Stimulated activated CD8-positive, alpha-beta memory T cell treated with anti-CD3 and anti-CD28 coated beads, Interleukin-15, amount 100 ng/mL, for 24 hours (primary cell): Measurements from ENCODE around the gene RLF.

Experiments
- DNase-seq: peaks from one replicate; pipeline ENCODE4 v3.0.0-alpha.2; 2020; ENCODE audit warnings: low read depth

Gene RLF

GRCh38 chr1:40243351-40243750, 82.2 kb downstream of the RLF start:
- no peak for DNase-seq

GRCh38 chr1:40244138-40244744, 83.1 kb downstream of the RLF start:
- DNase-seq: no peak

GRCh38 chr1:40245686-40246085, 84.5 kb downstream of the RLF start:
- no peak for DNase-seq

- DNase-seq: no peak
Observed at GRCh38 chr1:40247655-40248054, 86.5 kb downstream of the RLF start, which contains the start of gene TMCO2. Gene TMCO2, plus strand, starts transcription at chr1:40247937. Its CDS starts 57 bp downstream, at chr1:40247994.

GRCh38 chr1:40248412-40248811, 87.2 kb downstream of the RLF start:
- no peak for DNase-seq

DNA sequence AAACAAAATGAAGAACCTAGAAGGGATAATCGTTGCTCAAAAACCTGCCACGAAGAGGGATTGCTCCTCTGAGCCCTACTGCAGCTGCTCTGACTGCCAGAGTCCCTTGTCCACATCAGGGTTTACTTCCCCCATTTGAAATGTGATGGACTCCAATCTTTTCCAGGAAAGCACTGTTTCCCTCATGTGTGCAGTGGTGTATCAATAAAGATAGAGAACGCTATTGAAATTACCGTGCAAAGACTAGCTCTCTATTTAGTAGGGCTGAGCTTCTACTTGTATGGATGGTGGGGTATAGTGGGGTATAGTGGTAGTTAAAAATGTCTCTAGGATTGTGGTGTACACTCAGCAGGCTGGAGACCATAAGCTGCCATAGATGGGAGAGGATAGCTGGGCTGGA, 90.3 kb downstream of the RLF start:
- DNase-seq: no peak

DNA sequence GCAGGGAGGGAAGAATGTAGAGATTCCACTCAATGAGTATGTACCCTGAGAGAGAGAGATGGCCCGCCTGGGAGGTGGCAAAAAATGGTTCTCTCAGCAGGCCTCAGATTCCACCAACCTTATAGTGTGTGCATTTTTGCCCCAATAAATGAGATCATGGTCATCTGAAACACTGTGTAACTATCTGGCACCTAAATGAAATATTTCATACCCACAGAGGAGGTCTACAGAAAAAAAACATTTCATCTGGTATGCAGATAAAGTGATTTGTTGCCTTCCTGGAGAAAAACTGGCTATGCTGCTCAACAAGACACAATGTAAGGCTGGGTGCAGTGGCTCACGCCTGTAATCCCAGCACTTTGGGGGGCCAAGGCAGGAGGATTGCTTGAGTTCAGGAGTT, 91.4 kb downstream of the RLF start:
- DNase-seq: no peak

DNA sequence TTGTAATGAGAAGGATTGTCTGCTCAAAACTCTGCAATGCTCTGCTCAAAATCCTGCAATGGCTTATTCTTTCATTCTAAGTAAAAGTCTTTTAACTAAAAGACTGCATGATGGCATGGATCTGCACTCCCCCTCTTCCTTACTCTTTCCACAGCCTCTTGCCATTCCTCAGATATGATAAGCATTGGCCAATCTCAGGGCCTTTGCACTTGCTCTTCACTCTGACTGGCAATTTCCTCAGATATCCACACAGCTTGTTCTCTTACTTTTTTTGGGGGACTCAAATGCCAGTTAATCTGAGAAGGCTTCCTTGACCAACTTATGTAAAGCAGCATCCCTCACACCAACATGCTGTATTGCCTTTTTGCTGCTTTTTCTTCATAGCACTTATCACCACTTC, 94.0 kb downstream of the RLF start:
- DNase-seq: no peak

- DNase-seq: no peak
Observed at GRCh38 chr1:40256401-40257084, 95.4 kb downstream of the RLF start.

GRCh38 chr1:40257313-40257687, 96.1 kb downstream of the RLF start:
- no peak for DNase-seq

DNA sequence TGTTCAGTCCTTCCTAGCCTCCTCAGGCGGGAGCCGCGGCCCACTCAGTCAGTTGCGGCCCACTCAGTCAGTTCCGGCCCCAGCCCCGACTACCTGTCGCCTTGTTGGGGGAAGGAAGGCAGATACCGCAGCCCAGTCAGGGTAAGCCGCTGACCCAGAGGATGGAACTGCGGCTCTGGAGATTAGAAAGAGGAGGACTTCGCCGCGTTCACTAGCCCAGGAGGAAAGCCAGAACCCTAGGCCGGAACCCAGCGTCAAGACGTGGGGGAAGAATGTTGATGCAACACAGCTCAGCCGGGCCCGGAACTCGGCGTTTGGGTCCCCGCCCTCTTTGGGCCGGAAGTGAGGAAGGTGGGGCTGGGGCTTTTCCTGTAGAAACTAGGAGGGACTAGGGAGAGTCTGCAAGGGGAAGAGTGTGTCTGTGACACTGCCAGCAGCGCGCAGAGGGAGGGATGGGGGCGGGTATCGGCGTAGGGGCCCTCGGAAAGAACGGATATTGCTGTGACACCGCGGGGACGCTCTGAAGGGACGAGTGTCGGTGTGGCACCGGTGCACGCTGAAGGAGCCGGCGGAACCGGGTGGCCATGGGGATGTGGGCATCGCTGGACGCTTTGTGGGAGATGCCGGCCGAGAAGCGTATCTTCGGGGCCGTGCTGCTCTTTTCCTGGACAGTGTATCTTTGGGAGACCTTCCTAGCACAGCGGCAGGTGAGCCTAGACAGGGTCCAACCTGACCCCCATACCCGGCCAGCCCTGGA, 96.7 kb downstream of the RLF start, which contains the start of gene ZMPSTE24:
Gene ZMPSTE24 (plus strand): TSS at position 549 of the 757 bp plus-strand sequence. CDS start 36 bp downstream, at position 585.
- peak; percentile 86 for DNase-seq

- no peak for DNase-seq
Observed at GRCh38 chr1:40258445-40258769, 97.2 kb downstream of the RLF start.

GRCh38 chr1:40264354-40264781, 103.2 kb downstream of the RLF start:
- no peak for DNase-seq

- DNase-seq: no peak
Observed at GRCh38 chr1:40265298-40265697, 104.1 kb downstream of the RLF start.

DNA sequence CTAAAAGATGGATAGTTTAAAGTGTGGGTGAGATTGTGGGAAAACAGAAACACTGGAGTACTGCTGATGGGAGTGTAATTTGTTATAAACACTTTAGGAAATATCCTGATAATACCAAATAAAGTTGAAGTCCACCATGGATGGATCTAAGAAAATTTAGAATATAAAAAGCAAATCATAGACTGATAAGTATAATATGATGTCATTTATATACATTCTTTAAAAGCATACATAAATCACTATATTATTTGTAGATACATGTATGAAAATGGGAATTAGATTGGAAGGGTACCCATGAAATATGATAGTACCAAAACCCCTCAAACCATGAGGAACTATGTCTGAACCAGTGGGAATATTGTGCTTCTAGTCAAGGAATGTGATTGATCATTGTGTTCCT, 104.7 kb downstream of the RLF start:
- DNase-seq: no peak

DNA sequence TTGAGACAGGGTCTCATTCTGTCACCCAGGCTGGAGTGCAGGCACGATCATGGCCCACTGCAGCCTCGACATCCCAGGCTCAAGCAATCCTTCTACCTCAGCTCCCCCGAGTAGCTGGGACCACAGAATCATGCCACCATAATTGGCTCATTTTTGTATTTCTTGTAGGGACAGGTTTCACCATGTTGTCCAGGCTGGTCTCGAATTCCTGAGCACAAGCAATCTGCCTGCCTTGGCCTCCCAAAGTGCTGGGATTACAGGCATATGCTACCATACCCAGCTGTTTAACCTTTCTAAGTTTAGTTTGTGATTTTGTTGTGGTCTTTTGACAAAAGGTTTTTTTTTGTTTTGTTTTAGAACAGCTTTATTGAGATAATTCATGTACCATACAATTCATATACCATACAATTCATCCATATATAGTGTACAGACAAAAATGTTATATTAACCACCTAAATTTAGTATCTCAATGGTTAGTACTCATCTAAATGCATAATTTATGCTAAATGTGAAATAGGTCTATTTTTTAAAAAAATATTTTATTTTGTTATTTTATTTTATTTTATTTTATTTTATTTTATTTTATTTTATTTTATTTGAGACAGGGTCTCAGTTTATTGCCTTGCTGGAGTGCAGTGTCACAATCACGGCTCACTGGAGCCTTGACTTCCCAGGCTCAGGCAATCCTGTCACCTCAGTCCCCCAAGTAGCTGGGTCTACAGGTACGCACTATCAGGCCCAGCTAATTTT, 105.8 kb downstream of the RLF start:
- DNase-seq: no peak

DNA sequence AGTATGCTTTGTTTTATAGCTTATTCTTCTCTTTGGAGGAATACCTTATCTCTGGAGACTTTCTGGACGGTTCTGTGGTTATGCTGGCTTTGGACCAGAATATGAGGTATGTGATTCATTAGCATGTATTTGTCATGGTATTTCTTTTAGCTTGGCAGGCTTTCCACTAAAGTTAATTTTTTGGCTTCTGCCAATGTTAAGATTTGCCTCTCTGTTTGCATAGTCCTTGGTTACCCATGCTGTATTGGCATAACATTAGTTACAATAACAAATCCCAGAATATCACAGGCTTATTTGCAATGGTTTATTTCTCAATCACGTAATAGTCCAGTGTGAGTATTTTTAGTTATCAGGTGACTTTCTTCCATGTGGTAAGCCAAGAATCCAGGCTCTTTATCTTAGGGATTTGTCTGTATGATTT, 106.6 kb downstream of the RLF start:
- no peak for DNase-seq

GRCh38 chr1:40268211-40268610, 107.0 kb downstream of the RLF start:
- DNase-seq: no peak

DNA sequence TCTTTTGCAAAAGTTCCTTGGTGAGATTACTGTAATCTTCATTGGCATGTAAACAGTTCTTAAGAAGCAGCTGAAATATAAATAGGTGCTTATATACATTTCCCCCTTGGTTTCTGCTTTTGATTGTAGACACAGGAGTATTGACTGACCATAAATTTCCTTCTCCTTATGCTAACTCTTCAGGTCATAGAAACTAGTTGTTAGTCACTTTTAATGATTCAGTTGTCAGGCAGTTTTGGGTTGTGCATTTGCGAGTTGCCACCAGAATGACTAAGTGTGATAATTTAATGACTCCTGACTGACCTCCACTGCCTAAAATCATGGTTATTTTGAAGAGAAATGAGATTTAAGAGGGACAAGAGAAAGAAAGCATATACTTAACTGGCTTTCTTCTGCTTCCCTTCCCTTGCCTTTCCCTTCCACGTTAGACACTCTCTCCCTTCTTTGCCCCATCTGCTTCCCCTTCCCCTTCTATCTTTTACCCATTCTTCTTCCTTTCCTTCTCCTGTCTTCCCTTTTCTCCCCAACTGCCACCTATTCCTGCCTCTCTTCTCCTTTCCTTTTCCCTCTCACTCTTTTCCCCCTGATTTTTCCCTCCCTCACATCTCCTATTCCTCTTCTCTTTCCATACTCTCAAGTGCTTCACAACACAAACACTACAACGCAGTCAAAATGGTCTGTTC, 109.1 kb downstream of the RLF start:
- DNase-seq: no peak

- no peak for DNase-seq
Observed at GRCh38 chr1:40272653-40273213, 111.5 kb downstream of the RLF start.

- no peak for DNase-seq
Observed at GRCh38 chr1:40273547-40274166, 112.5 kb downstream of the RLF start.
